GM12878 (cell line): ENCODE results near the gene LRP1B. TPM values are rescaled to one million over a fixed set of nuclear protein-coding genes. Genes with fewer than 3 reads are reported as not detected.
"Not testable (repeated sequence)": the region's sequence is repeated elsewhere in the genome, so short reads cannot be mapped to it uniquely, and the experiment has no call there.

Experiments used
- ATAC-seq: fragments of 200-7000 bp; cut with Tn5 transposase; 3 replicates; pipeline ENCODE4 v1.9.1; 2020; ENCODE audit warnings: mild to moderate bottlenecking, moderate library complexity
- BruUV-seq: library from RNA; stranded (reverse); fragments of 400-500 nt; replicated peaks from 2 replicates; lab custom pipeline; 2021; lab: Mats Ljungman, UMichigan
- CTCF ChIA-PET: fragments of 300-600 bp; sonication (Branson Sonifier 250); formaldehyde crosslinking; extraction: SDS; loops from one replicate; lab custom pipeline; 2021; ENCODE audit warnings: inconsistent platforms; lab: Yijun Ruan, JAX
- POLR2A ChIA-PET: fragments of 350-600 bp; formaldehyde crosslinking; extraction: SDS; loops from one replicate; lab custom pipeline; 2021; ENCODE audit warnings: inconsistent platforms; lab: Charles Lee
- RAD21 ChIA-PET: fragments of 300-600 bp; sonication (Branson Sonifier 250); formaldehyde crosslinking; loops from one replicate; lab custom pipeline; 2023; ENCODE audit warnings: antibody characterized with exemption; ENCODE audit not compliant: unreplicated experiment; lab: Charles Lee
- SMC1A ChIA-PET: fragments of 300-600 bp; sonication (Branson Sonifier 250); formaldehyde crosslinking; loops from one replicate; lab custom pipeline; 2023; ENCODE audit not compliant: unreplicated experiment, uncharacterized antibody; lab: Charles Lee
- DNase-seq: peaks from one replicate; pipeline ENCODE4 v3.0.0-alpha.2; 2011; ENCODE audit warnings: low read depth, low spot score
- FAIRE-seq: peaks from 3 replicates; lab custom pipeline; 2011; peaks lifted over from hg19 to GRCh38; lab: Jason Lieb, UNC
- H2AFZ ChIP-seq: 2 replicates; pipeline ENCODE4 v1.6.0; 2011; ENCODE audit warnings: low read depth, low read length, control low read depth; ENCODE audit not compliant: control insufficient read depth
- H3K27ac ChIP-seq: 2 replicates; pipeline ENCODE4 v1.5.1; 2011; ENCODE audit warnings: control low read depth; ENCODE audit not compliant: control insufficient read depth, insufficient read depth
- H3K27me3 ChIP-seq, 2 experiments: replicated peaks in 1 of 2; 2 replicates each; pipeline versions ENCODE4 v1.6.0 to v1.6.1; 2011; ENCODE audit warnings: low read length in 1 of 2; ENCODE audit not compliant: control insufficient read depth in 2 of 2, insufficient read depth in 2 of 2
- H3K36me3 ChIP-seq, 2 experiments: 2 replicates each; pipeline ENCODE4 v1.5.1; 2011; ENCODE audit warnings: low read length in 1 of 2; ENCODE audit not compliant: control insufficient read depth in 2 of 2, insufficient read depth in 2 of 2
- H3K4me1 ChIP-seq: 2 replicates; pipeline ENCODE4 v1.6.1; 2011; ENCODE audit warnings: mild to moderate bottlenecking, low read length, moderate library complexity, mixed read lengths; ENCODE audit not compliant: control insufficient read depth, insufficient read depth
- H3K4me2 ChIP-seq: 2 replicates; pipeline ENCODE4 v1.6.0; 2011; ENCODE audit warnings: control low read depth; ENCODE audit not compliant: control insufficient read depth, insufficient read depth
- H3K4me3 ChIP-seq: fragments of 200-600 bp; sonication (generic); 2 replicates; pipeline ENCODE4 v1.5.1; 2016
- H3K79me2 ChIP-seq: 2 replicates; pipeline ENCODE4 v1.6.0; 2011; ENCODE audit warnings: low read length; ENCODE audit not compliant: control insufficient read depth, insufficient read depth
- H3K9ac ChIP-seq: 2 replicates; pipeline ENCODE4 v1.8.0; 2011; ENCODE audit warnings: low read length, control low read depth, mixed read lengths; ENCODE audit not compliant: control insufficient read depth, insufficient read depth
- H3K9me3 ChIP-seq: replicated peaks from 3 replicates; pipeline ENCODE4 v1.5.1; 2011; ENCODE audit warnings: mild to moderate bottlenecking, low read length; ENCODE audit not compliant: control insufficient read depth, insufficient read depth
- H4K20me1 ChIP-seq: 2 replicates; pipeline ENCODE4 v1.6.0; 2011; ENCODE audit not compliant: control insufficient read depth, insufficient read depth
- BHLHE40 ChIP-seq, 2 experiments: fragments of 450-650 bp in 1 of 2; IDR thresholded peaks; 2 replicates each; pipeline ENCODE4 v1.6.1; 2011 to 2017; ENCODE audit warnings: low read depth in 2 of 2, borderline replicate concordance in 1 of 2, improper control_type of control experiment in 1 of 2, low read length in 1 of 2, mild to moderate bottlenecking in 1 of 2
- KAT2A ChIP-seq: conservative IDR thresholded peaks from 2 replicates; pipeline ENCODE4 v1.6.1; 2011; ENCODE audit warnings: low read depth, low read length; ENCODE audit not compliant: control insufficient read depth
- NFYA ChIP-seq: IDR thresholded peaks from 2 replicates; pipeline ENCODE4 v1.6.1; 2011; ENCODE audit warnings: low read depth, mild to moderate bottlenecking, low read length, improper control_type of control experiment, borderline replicate concordance
- PAX8 ChIP-seq: fragments of 450-650 bp; IDR thresholded peaks from 2 replicates; pipeline ENCODE4 v1.6.1; 2017; ENCODE audit warnings: mild to moderate bottlenecking, moderate library complexity
- PKNOX1 ChIP-seq: fragments of 450-650 bp; IDR thresholded peaks from 2 replicates; pipeline ENCODE4 v1.6.1; 2016; ENCODE audit warnings: mild to moderate bottlenecking
- RAD51 ChIP-seq: fragments of 450-650 bp; IDR thresholded peaks from 2 replicates; pipeline ENCODE4 v1.6.1; 2016; ENCODE audit warnings: moderate library complexity, mild to moderate bottlenecking, inconsistent platforms
- SKIL ChIP-seq: fragments of 450-650 bp; IDR thresholded peaks from 2 replicates; pipeline ENCODE4 v1.6.1; 2017; ENCODE audit warnings: mild to moderate bottlenecking, low read depth, inconsistent platforms; ENCODE audit not compliant: poor library complexity, severe bottlenecking
- ZBTB33 ChIP-seq: fragments of 450-650 bp; IDR thresholded peaks from 2 replicates; pipeline ENCODE4 v1.6.1; 2017; ENCODE audit warnings: mild to moderate bottlenecking
- WGBS: methylation state at CpG from one replicate; pipeline ENCODE4 v1.1.6; 2016; ENCODE audit warnings: low lambda C conversion rate; ENCODE audit not compliant: insufficient replicate concordance, insufficient coverage; ENCODE audit errors: missing lambda C conversion rate; 5-methylcytosine and 5-hydroxymethylcytosine counted together
- in situ Hi-C: fragments of 300-500 bp; cut with MboI; formaldehyde crosslinking; loops from 9 replicates; pipeline ENCODE4 v1.14.3; 2018; ENCODE audit warnings: mixed read lengths
- intact Hi-C: fragments of 100-400 bp; cut with micrococcal nuclease; formaldehyde crosslinking; loops from one replicate; pipeline ENCODE4 v1.14.2; 2022; ENCODE audit not compliant: unreplicated experiment
- polyA plus RNA-seq, 11 experiments: library from polyadenylated mRNA; depleted of rRNA in 4 of 11; unstranded in 6 of 11; stranded (reverse) in 5 of 11; fragments of >200 nt; fragmentation: Nextera tagmentation in 4 of 11; fragmentation: Illumina TruSeq in 1 of 11; extraction: Ambion mirVana in 4 of 11; extraction: Trizol in 1 of 11; gene quantifications; 1 replicate in 1 of 11; 2 replicates in 10 of 11; pipeline versions ENCODE4 v1.2.1 to v1.2.3, GENCODE V29; 2011 to 2016; ENCODE audit warnings: inconsistent platforms in 2 of 11, missing spikeins in 2 of 11, low read depth in 1 of 11
- total RNA-seq, 4 experiments: library from RNA; depleted of rRNA in 3 of 4; stranded (reverse); fragments of >200 nt in 3 of 4; fragmentation: Illumina TruSeq in 1 of 4; extraction: Trizol in 1 of 4; gene quantifications; 2 replicates each; pipeline versions ENCODE4 v1.2.1 to v1.2.3, GENCODE V29; 2013 to 2021

The LRP1B gene
- total and polyA plus RNA-seq, 10 of the 15 experiments (the other 5 are each of a cell fraction or from before 2014, with no cell fraction given): under 0.01 to 0.06 (median 0.03) TPM; not detected in 5

GRCh38 chr2:140416577-140416976, 1714.2 kb downstream of the LRP1B start (continued):
- no peak for TF ChIP-seq ZBTB33
- no peak for TF ChIP-seq SKIL
- TF ChIP-seq PAX8: no peak
- no peak for TF ChIP-seq NFYA
- no peak for TF ChIP-seq PKNOX1
- no peak for TF ChIP-seq KAT2A

GRCh38 chr2:140415035-140415434, 1715.8 kb downstream of the LRP1B start:
- SMC1A ChIA-PET: interaction anchor here (0.9 kb wide), 1 partner anchor 11 kb away, joined by 3 read pairs; no protein-coding TSS in a partner anchor
- H3K27me3 ChIP-seq, H3K27ac ChIP-seq, H3K9me3 ChIP-seq, intact Hi-C loops, ATAC-seq, H4K20me1 ChIP-seq, FAIRE-seq, H3K4me2 ChIP-seq, H3K9ac ChIP-seq, DNase-seq, H3K4me1 ChIP-seq, RAD21 ChIA-PET, H3K36me3 ChIP-seq, BruUV-seq, H2AFZ ChIP-seq, in situ Hi-C loops, H3K79me2 ChIP-seq, CTCF ChIA-PET, POLR2A ChIA-PET, H3K4me3 ChIP-seq: not testable (repeated sequence)
- WGBS: 19% methylated on average over 4 of the region's 4 CpGs
- peak; percentile 29; the same call in 1 of the 2 replicates for TF ChIP-seq RAD51
- peak in 1 of 2 experiments; percentile 6; a peak in 1 of 4 replicates for TF ChIP-seq BHLHE40 (IDR thresholded peaks at IDR 0.05; ENCODE audit: borderline replicate concordance in 1 of 2, low read depth in 2 of 2, low read length in 1 of 2)
